ENCODE measurements around the gene WNT7B.

DNA sequence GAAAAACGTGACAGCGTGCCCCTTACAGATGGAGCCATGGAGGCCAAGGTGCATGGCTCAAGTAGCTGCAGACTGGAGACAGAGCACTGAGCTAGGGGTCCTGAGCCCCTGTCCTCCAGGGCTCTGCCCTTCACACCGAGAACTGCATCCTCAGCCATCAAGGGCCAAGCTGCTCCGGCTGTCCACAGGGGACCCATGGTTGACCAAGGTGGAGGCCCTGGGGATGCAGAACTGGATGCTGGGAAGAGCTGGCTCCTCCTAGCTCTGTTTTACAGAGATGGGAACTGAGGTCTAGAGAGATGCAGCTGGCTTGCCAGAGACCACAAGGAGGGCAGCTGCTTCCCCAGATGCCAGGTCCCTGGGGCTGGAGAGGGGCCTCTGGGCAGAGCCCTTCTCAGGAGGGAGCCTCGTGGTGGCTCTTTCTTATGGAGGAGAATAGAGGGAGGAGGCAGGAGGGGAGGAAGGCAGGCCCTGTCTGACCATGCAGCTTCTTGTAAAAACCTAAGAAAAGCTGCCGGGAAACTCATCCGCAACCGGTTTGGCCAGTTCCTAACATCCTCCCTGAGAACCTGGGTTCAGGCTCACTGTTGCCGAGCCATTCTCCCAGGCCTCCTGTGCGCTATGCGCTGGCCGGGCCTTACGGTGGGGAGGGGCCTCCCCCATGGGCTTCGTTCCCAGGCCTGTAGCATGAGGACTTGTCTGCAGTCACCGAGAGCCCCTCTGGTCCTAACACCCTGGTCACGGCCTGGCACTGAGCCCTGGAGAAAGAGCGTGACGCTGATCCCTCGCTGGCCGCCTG is 80.6 kb downstream of the WNT7B start:
- no peak for TF ChIP-seq POLR2A (IDR thresholded peaks at IDR 0.05)
- TF ChIP-seq, protein P1, sequence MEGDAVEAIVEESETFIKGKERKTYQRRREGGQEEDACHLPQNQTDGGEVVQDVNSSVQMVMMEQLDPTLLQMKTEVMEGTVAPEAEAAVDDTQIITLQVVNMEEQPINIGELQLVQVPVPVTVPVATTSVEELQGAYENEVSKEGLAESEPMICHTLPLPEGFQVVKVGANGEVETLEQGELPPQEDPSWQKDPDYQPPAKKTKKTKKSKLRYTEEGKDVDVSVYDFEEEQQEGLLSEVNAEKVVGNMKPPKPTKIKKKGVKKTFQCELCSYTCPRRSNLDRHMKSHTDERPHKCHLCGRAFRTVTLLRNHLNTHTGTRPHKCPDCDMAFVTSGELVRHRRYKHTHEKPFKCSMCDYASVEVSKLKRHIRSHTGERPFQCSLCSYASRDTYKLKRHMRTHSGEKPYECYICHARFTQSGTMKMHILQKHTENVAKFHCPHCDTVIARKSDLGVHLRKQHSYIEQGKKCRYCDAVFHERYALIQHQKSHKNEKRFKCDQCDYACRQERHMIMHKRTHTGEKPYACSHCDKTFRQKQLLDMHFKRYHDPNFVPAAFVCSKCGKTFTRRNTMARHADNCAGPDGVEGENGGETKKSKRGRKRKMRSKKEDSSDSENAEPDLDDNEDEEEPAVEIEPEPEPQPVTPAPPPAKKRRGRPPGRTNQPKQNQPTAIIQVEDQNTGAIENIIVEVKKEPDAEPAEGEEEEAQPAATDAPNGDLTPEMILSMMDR (IDR thresholded peaks at IDR 0.05): no peak
- TF ChIP-seq EP300 (IDR thresholded peaks at IDR 0.05; ENCODE audit: low read depth): no peak

Data from transverse colon (tissue), 3 donors.